A549 (cell line): ENCODE measurements around the gene SARDH. TPM values are rescaled to one million over a fixed set of nuclear protein-coding genes. Genes with fewer than 3 reads are reported as not detected.

Source experiments
- ATAC-seq, 2 experiments: fragments of 200-7000 bp in 1 of 2; fragments of >200 bp in 1 of 2; cut with Nextera tagmentation in 1 of 2; cut with Tn5 transposase in 1 of 2; 3 replicates each; pipeline versions ENCODE4 v1.8.0 to v1.9.1; 2018 to 2020; ENCODE audit warnings: mild to moderate bottlenecking in 1 of 2, moderate library complexity in 1 of 2
- CTCF ChIA-PET: fragments of 300-600 bp; sonication (Branson Sonifier 250); formaldehyde crosslinking; extraction: SDS; loops from one replicate; lab custom pipeline; 2021; ENCODE audit warnings: antibody characterized with exemption, inconsistent platforms; lab: Yijun Ruan, JAX
- POLR2A ChIA-PET: fragments of 350-600 bp; formaldehyde crosslinking; extraction: SDS; loops from one replicate; lab custom pipeline; 2021; ENCODE audit warnings: antibody characterized with exemption, inconsistent platforms; lab: Yijun Ruan, JAX
- DNase-seq, 2 experiments: peaks; one replicate each; pipeline versions ENCODE4 v3.0.0 to v3.0.0-alpha.2; 2011 to 2016; ENCODE audit warnings: low read depth in 1 of 2, low spot score in 1 of 2
- FAIRE-seq: peaks from 2 replicates; lab custom pipeline; 2011; peaks lifted over from hg19 to GRCh38; lab: Jason Lieb, UNC
- H3K27ac ChIP-seq, 2 experiments: fragments of >200 bp; sonication (Bioruptor Twin); formaldehyde crosslinking; 3 replicates each; pipeline ENCODE4 v1.5.1; 2016 to 2017
- H3K4me1 ChIP-seq: fragments of >200 bp; sonication (Bioruptor Twin); formaldehyde crosslinking; 3 replicates; pipeline ENCODE4 v1.6.1; 2016
- H3K4me2 ChIP-seq: fragments of >200 bp; sonication (Bioruptor Twin); formaldehyde crosslinking; 3 replicates; pipeline ENCODE4 v1.6.1; 2016
- H3K4me3 ChIP-seq: fragments of >200 bp; sonication (Bioruptor Twin); formaldehyde crosslinking; 3 replicates; pipeline ENCODE4 v1.5.1; 2016
- H3K9me3 ChIP-seq: fragments of >200 bp; sonication (Bioruptor Twin); formaldehyde crosslinking; 3 replicates; pipeline ENCODE4 v1.6.1; 2016
- BCL3 ChIP-seq: fragments of >200 bp; sonication (Bioruptor Twin); formaldehyde crosslinking; IDR thresholded peaks from 3 replicates; pipeline ENCODE4 v1.6.1; 2016
- CHD4 ChIP-seq: fragments of 200-600 bp; sonication (generic); IDR thresholded peaks from 2 replicates; pipeline ENCODE4 v1.6.1; 2016; ENCODE audit warnings: antibody characterized with exemption, mild to moderate bottlenecking, borderline replicate concordance
- EHF ChIP-seq: fragments of 250-450 bp; sonication (Bioruptor Pico); IDR thresholded peaks from 2 replicates; pipeline ENCODE4 v1.5.0; 2020; ENCODE audit warnings: mild to moderate bottlenecking
- FOSB ChIP-seq: fragments of 250-450 bp; sonication (Bioruptor Pico); IDR thresholded peaks from 2 replicates; pipeline ENCODE4 v1.5.0; 2020; ENCODE audit warnings: mild to moderate bottlenecking, moderate library complexity
- GATA3 ChIP-seq: IDR thresholded peaks from 2 replicates; pipeline ENCODE4 v1.6.1; 2012; ENCODE audit warnings: borderline replicate concordance
- HOXA7 ChIP-seq: fragments of 250-450 bp; sonication (Bioruptor Pico); IDR thresholded peaks from 2 replicates; pipeline ENCODE4 v1.5.0; 2020; ENCODE audit warnings: mild to moderate bottlenecking, moderate library complexity
- HOXB13 ChIP-seq: fragments of 250-450 bp; sonication (Bioruptor Pico); IDR thresholded peaks from 2 replicates; pipeline ENCODE4 v1.5.0; 2020; ENCODE audit warnings: low read depth, mild to moderate bottlenecking, moderate library complexity
- HOXB5 ChIP-seq: fragments of 250-450 bp; sonication (Bioruptor Pico); IDR thresholded peaks from 2 replicates; pipeline ENCODE4 v1.5.0; 2020; ENCODE audit warnings: mild to moderate bottlenecking, moderate library complexity
- JUN ChIP-seq, 2 experiments: fragments of >200 bp; sonication (Bioruptor Twin); formaldehyde crosslinking; IDR thresholded peaks; 2 replicates in 1 of 2; 3 replicates in 1 of 2; pipeline ENCODE4 v1.6.1; 2016 to 2017
- KDM1A ChIP-seq: fragments of 200-600 bp; sonication (generic); IDR thresholded peaks from 2 replicates; pipeline ENCODE4 v1.6.1; 2016; ENCODE audit warnings: low read depth, mild to moderate bottlenecking
- MAX ChIP-seq: IDR thresholded peaks from 2 replicates; pipeline ENCODE4 v1.6.1; 2012
- RARB ChIP-seq: fragments of 250-450 bp; sonication (Bioruptor Pico); IDR thresholded peaks from 2 replicates; pipeline ENCODE4 v1.8.0; 2021; ENCODE audit warnings: mild to moderate bottlenecking, moderate library complexity
- RFX5 ChIP-seq: fragments of 450-650 bp; IDR thresholded peaks from 2 replicates; pipeline ENCODE4 v1.7.1; 2014; ENCODE audit warnings: antibody characterized with exemption, mild to moderate bottlenecking, moderate library complexity
- RNF2 ChIP-seq: fragments of 200-600 bp; sonication (generic); IDR thresholded peaks from 2 replicates; pipeline ENCODE4 v1.6.1; 2016; ENCODE audit warnings: low read depth, mild to moderate bottlenecking, antibody characterized with exemption, moderate library complexity, borderline replicate concordance
- SMC3 ChIP-seq: fragments of >200 bp; sonication (Bioruptor Twin); formaldehyde crosslinking; IDR thresholded peaks from 3 replicates; pipeline ENCODE4 v1.6.1; 2018; ENCODE audit warnings: inconsistent platforms
- SREBF2 ChIP-seq: fragments of 450-650 bp; IDR thresholded peaks from 2 replicates; pipeline ENCODE4 v1.6.1; 2014; ENCODE audit warnings: mild to moderate bottlenecking, moderate library complexity
- TP53 ChIP-seq: fragments of 250-450 bp; sonication (Bioruptor Pico); IDR thresholded peaks from 2 replicates; pipeline ENCODE4 v1.5.0; 2021; ENCODE audit warnings: mild to moderate bottlenecking, moderate library complexity
- ZFP36 ChIP-seq: fragments of 450-650 bp; IDR thresholded peaks from 2 replicates; pipeline ENCODE4 v1.6.1; 2014; ENCODE audit warnings: borderline replicate concordance; ENCODE audit not compliant: partially characterized antibody
- WGBS: methylation state at CpG from one replicate; pipeline ENCODE4 v1.1.6; 2017; ENCODE audit errors: missing lambda C conversion rate; 5-methylcytosine and 5-hydroxymethylcytosine counted together
- polyA plus RNA-seq, 4 experiments: library from polyadenylated mRNA; depleted of rRNA in 3 of 4; stranded (reverse); fragments of >200 nt; fragmentation: RNase III in 1 of 4; extraction: RNeasy Plus Mini Kit Qiagen cat#74134 plus additional on column Dnase treatment in 1 of 4; gene quantifications; 2 replicates in 3 of 4; 3 replicates in 1 of 4; pipeline ENCODE4 v1.2.3, GENCODE V29; 2011 to 2017
- TF ChIP-seq, protein P1 (sequence below): IDR thresholded peaks from 2 replicates; pipeline ENCODE4 v1.6.1; 2012; ENCODE audit warnings: low read depth, borderline replicate concordance
- TF ChIP-seq, protein P2 (sequence below): fragments of 200-600 bp; sonication (generic); IDR thresholded peaks from 2 replicates; pipeline ENCODE4 v1.6.1; 2016; ENCODE audit warnings: antibody characterized with exemption, mild to moderate bottlenecking, moderate library complexity
- TF ChIP-seq, protein P3 (sequence below): fragments of >200 bp; sonication (Bioruptor Twin); formaldehyde crosslinking; IDR thresholded peaks from 2 replicates; pipeline ENCODE4 v1.6.1; 2016

SARDH gene
- polyA plus RNA-seq, 2 of the 4 experiments (the other 2 are of a cell fraction), result 0.08 TPM; not detected in 1

- no peaks in the 10 kb centered on the region for H3K4me1 ChIP-seq
- FAIRE-seq (no peak), ATAC-seq (no peak), DNase-seq (no peak)
- 84% methylated on average over 9 of the region's 9 CpGs for WGBS
- H3K4me3 ChIP-seq, result no peak overlapping the region
- H3K27ac ChIP-seq, result no peak overlapping the region
- CTCF ChIA-PET, result interaction anchor here (1.5 to 7.0 kb wide), 2 partner anchors 12 to 38 kb away, joined by 3 to 41 read pairs; no protein-coding TSS in a partner anchor
- POLR2A ChIA-PET, result no interaction called here
- no peak overlapping the region for H3K4me2 ChIP-seq
- H3K9me3 ChIP-seq, result no peaks in the 10 kb centered on the region
- no peak for TF ChIP-seq RFX5
- no peak for TF ChIP-seq HOXB5 (CRISPR knock-in tag)
- no peak for TF ChIP-seq KDM1A
- TF ChIP-seq FOSB (CRISPR knock-in tag), result no peak
- no peak for TF ChIP-seq RNF2
- TF ChIP-seq SREBF2, result no peak
Observed at GRCh38 chr9:133754688-133755227, 16.6 kb upstream of the SARDH start.

GRCh38 chr9:133754187-133754586 lies 16.0 kb upstream of the SARDH start:
- ATAC-seq (no peak), DNase-seq (no peak), FAIRE-seq (no peak)
- TF ChIP-seq BCL3 (no peak), ZFP36 (no peak), SMC3 (no peak), MAX (no peak), HOXB13 (CRISPR knock-in tag) (no peak), GATA3 (no peak), RARB (no peak), HOXA7 (no peak), TP53 (CRISPR knock-in tag) (no peak), JUN (IDR thresholded peaks at IDR 0.05) (no peak), CHD4 (no peak), EHF (no peak)
- TF ChIP-seq, protein P1, sequence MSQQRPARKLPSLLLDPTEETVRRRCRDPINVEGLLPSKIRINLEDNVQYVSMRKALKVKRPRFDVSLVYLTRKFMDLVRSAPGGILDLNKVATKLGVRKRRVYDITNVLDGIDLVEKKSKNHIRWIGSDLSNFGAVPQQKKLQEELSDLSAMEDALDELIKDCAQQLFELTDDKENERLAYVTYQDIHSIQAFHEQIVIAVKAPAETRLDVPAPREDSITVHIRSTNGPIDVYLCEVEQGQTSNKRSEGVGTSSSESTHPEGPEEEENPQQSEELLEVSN, result no peak
- TF ChIP-seq, protein P2, sequence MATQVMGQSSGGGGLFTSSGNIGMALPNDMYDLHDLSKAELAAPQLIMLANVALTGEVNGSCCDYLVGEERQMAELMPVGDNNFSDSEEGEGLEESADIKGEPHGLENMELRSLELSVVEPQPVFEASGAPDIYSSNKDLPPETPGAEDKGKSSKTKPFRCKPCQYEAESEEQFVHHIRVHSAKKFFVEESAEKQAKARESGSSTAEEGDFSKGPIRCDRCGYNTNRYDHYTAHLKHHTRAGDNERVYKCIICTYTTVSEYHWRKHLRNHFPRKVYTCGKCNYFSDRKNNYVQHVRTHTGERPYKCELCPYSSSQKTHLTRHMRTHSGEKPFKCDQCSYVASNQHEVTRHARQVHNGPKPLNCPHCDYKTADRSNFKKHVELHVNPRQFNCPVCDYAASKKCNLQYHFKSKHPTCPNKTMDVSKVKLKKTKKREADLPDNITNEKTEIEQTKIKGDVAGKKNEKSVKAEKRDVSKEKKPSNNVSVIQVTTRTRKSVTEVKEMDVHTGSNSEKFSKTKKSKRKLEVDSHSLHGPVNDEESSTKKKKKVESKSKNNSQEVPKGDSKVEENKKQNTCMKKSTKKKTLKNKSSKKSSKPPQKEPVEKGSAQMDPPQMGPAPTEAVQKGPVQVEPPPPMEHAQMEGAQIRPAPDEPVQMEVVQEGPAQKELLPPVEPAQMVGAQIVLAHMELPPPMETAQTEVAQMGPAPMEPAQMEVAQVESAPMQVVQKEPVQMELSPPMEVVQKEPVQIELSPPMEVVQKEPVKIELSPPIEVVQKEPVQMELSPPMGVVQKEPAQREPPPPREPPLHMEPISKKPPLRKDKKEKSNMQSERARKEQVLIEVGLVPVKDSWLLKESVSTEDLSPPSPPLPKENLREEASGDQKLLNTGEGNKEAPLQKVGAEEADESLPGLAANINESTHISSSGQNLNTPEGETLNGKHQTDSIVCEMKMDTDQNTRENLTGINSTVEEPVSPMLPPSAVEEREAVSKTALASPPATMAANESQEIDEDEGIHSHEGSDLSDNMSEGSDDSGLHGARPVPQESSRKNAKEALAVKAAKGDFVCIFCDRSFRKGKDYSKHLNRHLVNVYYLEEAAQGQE, result no peak
- TF ChIP-seq, protein P3, sequence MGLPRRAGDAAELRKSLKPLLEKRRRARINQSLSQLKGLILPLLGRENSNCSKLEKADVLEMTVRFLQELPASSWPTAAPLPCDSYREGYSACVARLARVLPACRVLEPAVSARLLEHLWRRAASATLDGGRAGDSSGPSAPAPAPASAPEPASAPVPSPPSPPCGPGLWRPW, result no peak
- H3K27ac ChIP-seq, result no peak overlapping the region
- no peaks in the 10 kb centered on the region for H3K4me1 ChIP-seq
- CTCF ChIA-PET, result interaction anchor here (1.5 to 7.0 kb wide), 2 partner anchors 12 to 38 kb away, joined by 3 to 41 read pairs; no protein-coding TSS in a partner anchor
- H3K9me3 ChIP-seq, result no peaks in the 10 kb centered on the region
- POLR2A ChIA-PET, result no interaction called here
- H3K4me2 ChIP-seq, result no peak overlapping the region
- 95% methylated on average over 6 of the region's 6 CpGs for WGBS
- no peak overlapping the region for H3K4me3 ChIP-seq
